Fibroblast of lung (primary cell): ENCODE measurements around the gene CUBN. TPM values are rescaled to one million over a fixed set of nuclear protein-coding genes. Genes with fewer than 3 reads are reported as not detected.
A peak's percentile ranks its signal among the peaks of the same experiment; 100 is the strongest.

Experiments used
- DNase-seq, 2 donors: peaks; one replicate each; pipeline versions ENCODE4 v3.0.0 to v3.0.0-alpha.2; 2010; ENCODE audit warnings: low read depth in 2 of 2
- H2AFZ ChIP-seq: 2 replicates; pipeline ENCODE4 v1.5.1; 2012; ENCODE audit warnings: low read length, control low read depth, inconsistent platforms
- H3K27ac ChIP-seq: 2 replicates; pipeline ENCODE4 v1.5.1; 2011; ENCODE audit warnings: low read length, control low read depth; ENCODE audit not compliant: insufficient read depth
- H3K27me3 ChIP-seq: 2 replicates; pipeline ENCODE4 v1.5.1; 2011; ENCODE audit warnings: mild to moderate bottlenecking, low read length; ENCODE audit not compliant: control insufficient read depth, insufficient read depth
- H3K36me3 ChIP-seq: 2 replicates; pipeline ENCODE4 v1.5.1; 2011; ENCODE audit warnings: low read length; ENCODE audit not compliant: control insufficient read depth, insufficient read depth
- H3K4me1 ChIP-seq: 2 replicates; pipeline ENCODE4 v1.5.1; 2011; ENCODE audit warnings: low read length; ENCODE audit not compliant: control insufficient read depth, insufficient read depth; ENCODE audit errors: extremely low read depth
- H3K4me2 ChIP-seq: 2 replicates; pipeline ENCODE4 v1.5.1; 2011; ENCODE audit warnings: low read length, control low read depth; ENCODE audit not compliant: insufficient read depth; ENCODE audit errors: extremely low read depth
- H3K4me3 ChIP-seq, 4 experiments: fragments of 200-600 bp in 1 of 4; sonication (generic) in 1 of 4; replicated peaks in 1 of 4; 2 replicates each; pipeline ENCODE4 v1.5.1; 2011 to 2016; ENCODE audit warnings: low read length in 4 of 4, low read depth in 3 of 4, mild to moderate bottlenecking in 3 of 4, control low read depth in 2 of 4, inconsistent platforms in 1 of 4, mixed read lengths in 1 of 4; ENCODE audit not compliant: insufficient read depth in 1 of 4; ENCODE audit errors: control extremely low read depth in 1 of 4
- H3K79me2 ChIP-seq: 2 replicates; pipeline ENCODE4 v1.5.1; 2012; ENCODE audit warnings: mild to moderate bottlenecking, low read length, inconsistent platforms; ENCODE audit not compliant: control insufficient read depth, insufficient read depth
- H3K9ac ChIP-seq: 2 replicates; pipeline ENCODE4 v1.5.1; 2011; ENCODE audit warnings: mild to moderate bottlenecking, low read length, control low read depth; ENCODE audit not compliant: insufficient read depth
- H3K9me3 ChIP-seq: 2 replicates; pipeline ENCODE4 v1.5.1; 2012; ENCODE audit warnings: low read depth, low read length; ENCODE audit not compliant: control insufficient read depth, insufficient read depth
- H4K20me1 ChIP-seq: 2 replicates; pipeline ENCODE4 v1.5.1; 2011; ENCODE audit warnings: low read length; ENCODE audit not compliant: control insufficient read depth, insufficient read depth; ENCODE audit errors: extremely low read depth
- EZH2 ChIP-seq: IDR thresholded peaks from 2 replicates; pipeline ENCODE4 v1.5.1; 2012; ENCODE audit warnings: low read length, control low read depth, mild to moderate bottlenecking; ENCODE audit errors: missing control alignments
- polyA plus RNA-seq, 2 donors: library from polyadenylated mRNA; depleted of rRNA in 1 of 2; stranded (reverse) in 1 of 2; unstranded in 1 of 2; fragments of >200 nt; gene quantifications; 2 replicates each; pipeline ENCODE4 v1.2.1, GENCODE V29; 2011 to 2012; ENCODE audit warnings: missing spikeins in 1 of 2
- total RNA-seq: library from RNA; depleted of rRNA; stranded (reverse); fragments of >200 nt; gene quantifications from 2 replicates; pipeline ENCODE4 v1.2.1, GENCODE V29; 2014
- TF ChIP-seq, protein P1 (sequence below), 2 donors: IDR thresholded peaks in 1 of 2; conservative IDR thresholded peaks in 1 of 2; 1 replicate in 1 of 2; 2 replicates in 1 of 2; pipeline ENCODE4 v1.5.1; 2011 to 2012; ENCODE audit warnings: low read length in 2 of 2, control low read depth in 1 of 2, inconsistent platforms in 1 of 2, low read depth in 1 of 2, mild to moderate bottlenecking in 1 of 2

CUBN gene
- total and polyA plus RNA-seq, 2 donors (not counting 1 experiment from before 2014, with no cell fraction given), result 1.3 to 1.5 TPM

DNA sequence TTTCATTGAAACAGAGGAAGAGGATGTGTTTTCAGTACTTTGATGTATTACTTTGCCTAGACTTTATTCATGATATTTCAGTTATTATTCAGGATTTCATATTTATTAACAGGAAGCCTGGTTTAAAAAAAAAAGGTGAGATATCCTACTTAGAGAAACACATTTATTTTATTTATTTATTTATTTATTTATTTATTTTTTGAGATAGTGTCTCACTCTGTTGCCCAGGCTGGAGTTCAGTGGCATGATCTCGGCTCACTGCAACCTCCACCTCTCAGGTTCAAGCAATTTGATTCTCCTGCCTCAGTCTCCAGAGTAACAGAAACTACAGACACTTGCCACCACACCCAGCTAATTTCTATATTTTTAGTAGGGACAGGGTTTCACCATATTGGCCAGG is 47.4 kb upstream of the CUBN start:
- H3K36me3 ChIP-seq, result no peaks in the 10 kb centered on the region
- H4K20me1 ChIP-seq, result no peaks in the 10 kb centered on the region
- no peak overlapping the region for H3K4me3 ChIP-seq
- H2AFZ ChIP-seq, result no peak overlapping the region
- H3K79me2 ChIP-seq, result no peaks in the 10 kb centered on the region
- TF ChIP-seq, protein P1, sequence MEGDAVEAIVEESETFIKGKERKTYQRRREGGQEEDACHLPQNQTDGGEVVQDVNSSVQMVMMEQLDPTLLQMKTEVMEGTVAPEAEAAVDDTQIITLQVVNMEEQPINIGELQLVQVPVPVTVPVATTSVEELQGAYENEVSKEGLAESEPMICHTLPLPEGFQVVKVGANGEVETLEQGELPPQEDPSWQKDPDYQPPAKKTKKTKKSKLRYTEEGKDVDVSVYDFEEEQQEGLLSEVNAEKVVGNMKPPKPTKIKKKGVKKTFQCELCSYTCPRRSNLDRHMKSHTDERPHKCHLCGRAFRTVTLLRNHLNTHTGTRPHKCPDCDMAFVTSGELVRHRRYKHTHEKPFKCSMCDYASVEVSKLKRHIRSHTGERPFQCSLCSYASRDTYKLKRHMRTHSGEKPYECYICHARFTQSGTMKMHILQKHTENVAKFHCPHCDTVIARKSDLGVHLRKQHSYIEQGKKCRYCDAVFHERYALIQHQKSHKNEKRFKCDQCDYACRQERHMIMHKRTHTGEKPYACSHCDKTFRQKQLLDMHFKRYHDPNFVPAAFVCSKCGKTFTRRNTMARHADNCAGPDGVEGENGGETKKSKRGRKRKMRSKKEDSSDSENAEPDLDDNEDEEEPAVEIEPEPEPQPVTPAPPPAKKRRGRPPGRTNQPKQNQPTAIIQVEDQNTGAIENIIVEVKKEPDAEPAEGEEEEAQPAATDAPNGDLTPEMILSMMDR (conservative IDR thresholded peaks at IDR 0.05 in 1 of 2, IDR thresholded peaks at IDR 0.05 in 1 of 2; ENCODE audit: low read depth in 1 of 2, low read length in 2 of 2), result no peak
- TF ChIP-seq EZH2, result no peak
- no peak overlapping the region for H3K27ac ChIP-seq
- H3K27me3 ChIP-seq, result no peaks in the 10 kb centered on the region
- no peaks in the 10 kb centered on the region for H3K4me1 ChIP-seq
- H3K9ac ChIP-seq, result no peak overlapping the region
- DNase-seq, result no peak
- H3K9me3 ChIP-seq, result no peaks in the 10 kb centered on the region
- H3K4me2 ChIP-seq, result no peak overlapping the region

DNA sequence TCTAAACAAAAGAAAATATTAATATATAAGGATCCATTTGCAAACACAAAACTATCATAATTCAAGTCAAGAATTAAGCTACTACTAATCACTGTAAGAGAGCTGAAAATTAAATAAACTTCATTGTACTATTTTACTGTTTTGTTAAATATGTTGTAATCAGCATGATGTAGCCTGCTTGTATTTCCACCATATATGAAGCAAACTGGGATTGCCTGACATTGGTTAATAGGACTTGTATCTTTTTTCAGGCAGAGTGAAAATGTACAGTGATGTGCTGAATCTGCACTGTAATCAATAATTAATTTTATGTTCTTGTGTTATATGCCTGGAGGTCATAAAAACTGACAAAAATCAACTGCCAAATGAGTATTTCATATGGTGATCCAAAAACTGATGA is 46.5 kb upstream of the CUBN start:
- H3K27ac ChIP-seq, result no peak overlapping the region
- TF ChIP-seq, protein P1 (conservative IDR thresholded peaks at IDR 0.05 in 1 of 2, IDR thresholded peaks at IDR 0.05 in 1 of 2; ENCODE audit: low read depth in 1 of 2, low read length in 2 of 2), result no peak
- no peak for TF ChIP-seq EZH2
- DNase-seq, result no peak
- H3K9me3 ChIP-seq, result no peaks in the 10 kb centered on the region
- H3K4me3 ChIP-seq, result no peak overlapping the region
- no peaks in the 10 kb centered on the region for H3K4me1 ChIP-seq
- H3K36me3 ChIP-seq, result no peaks in the 10 kb centered on the region
- H2AFZ ChIP-seq, result no peak overlapping the region
- no peaks in the 10 kb centered on the region for H3K79me2 ChIP-seq
- H3K4me2 ChIP-seq, result no peak overlapping the region
- no peaks in the 10 kb centered on the region for H4K20me1 ChIP-seq
- H3K9ac ChIP-seq, result no peak overlapping the region
- H3K27me3 ChIP-seq, result no peaks in the 10 kb centered on the region

DNA sequence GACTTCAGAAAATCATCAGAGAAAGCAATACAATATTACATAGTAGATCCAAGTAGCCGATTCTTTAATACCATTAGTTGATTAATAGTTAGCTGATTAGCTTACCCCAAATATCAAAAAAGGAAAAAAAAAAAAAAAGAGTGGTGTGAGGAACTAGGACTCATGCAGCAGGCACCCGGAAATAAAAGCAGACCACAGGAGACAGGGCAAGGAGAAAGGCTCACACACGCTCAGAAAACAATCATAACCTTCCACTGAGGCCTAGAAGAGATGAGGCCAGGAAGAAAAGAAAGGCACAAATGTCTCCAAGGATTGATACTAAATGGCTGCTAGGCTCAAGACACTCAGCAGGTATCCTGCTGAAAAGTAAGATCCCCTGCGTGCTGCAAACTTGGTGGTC is 45.9 kb upstream of the CUBN start:
- peak in 1 of 2 donors; percentile 65 for DNase-seq
- Histone ChIP-seq H3K9ac (no peak overlapping the region), H4K20me1 (no peaks in the 10 kb centered on the region), H3K27me3 (no peaks in the 10 kb centered on the region), H3K27ac (no peak overlapping the region), H3K36me3 (no peaks in the 10 kb centered on the region), H3K4me1 (no peaks in the 10 kb centered on the region), H3K4me3 (peak overlapping the region in 2 of 4 experiments; percentile 5 to 15), H2AFZ (peak overlapping the region; percentile 46), H3K9me3 (no peaks in the 10 kb centered on the region), H3K4me2 (peak overlapping the region; percentile 21), H3K79me2 (no peaks in the 10 kb centered on the region)
- TF ChIP-seq, protein P1 (conservative IDR thresholded peaks at IDR 0.05 in 1 of 2, IDR thresholded peaks at IDR 0.05 in 1 of 2; ENCODE audit: low read depth in 1 of 2, low read length in 2 of 2), result no peak
- TF ChIP-seq EZH2, result no peak
